ENCODE results near the gene NPL. TPM values are rescaled to one million over a fixed set of nuclear protein-coding genes. Genes with fewer than 3 reads are reported as not detected.

NPL gene
- total and polyA plus RNA-seq, 2 donors (not counting 3 experiments of a cell fraction or from before 2014, with no cell fraction given) = 0.14 to 0.75 TPM

- Histone ChIP-seq H3K27me3 (ENCODE audit: control insufficient read depth in 2 of 2, insufficient read depth in 2 of 2, low read length in 2 of 2) (no peaks in the 10 kb centered on the region), H3K9ac (replicated peaks; ENCODE audit: extremely low read depth, insufficient read depth, low read length) (no peak overlapping the region), H3K9me1 (replicated peaks; ENCODE audit: control insufficient read depth, extremely low read depth, insufficient read depth, low read length) (no peaks in the 10 kb centered on the region), H3K36me3 (ENCODE audit: control insufficient read depth in 2 of 2, extremely low read depth in 1 of 2, insufficient read depth in 2 of 2, low read length in 2 of 2) (no peaks in the 10 kb centered on the region), H3K27ac (ENCODE audit: insufficient read depth, low read depth, low read length) (no peak overlapping the region), H3K4me3 (replicated peaks in 1 of 3; ENCODE audit: insufficient read depth in 1 of 3, low read depth in 1 of 3, low read length in 3 of 3) (no peak overlapping the region), H4K20me1 (replicated peaks; ENCODE audit: control insufficient read depth, extremely low read depth, insufficient read depth, low read length) (no peaks in the 10 kb centered on the region), H2AFZ (ENCODE audit: low read depth, low read length) (no peak overlapping the region), H3K79me2 (ENCODE audit: control insufficient read depth, insufficient read depth, low read length) (no peaks in the 10 kb centered on the region), H3K9me3 (replicated peaks; ENCODE audit: control insufficient read depth, insufficient read depth, low read length) (no peaks in the 10 kb centered on the region), H3K4me2 (ENCODE audit: insufficient read depth, low read length) (no peak overlapping the region), H3K4me1 (ENCODE audit: control insufficient read depth, extremely low read depth, insufficient read depth, low read length) (no peaks in the 10 kb centered on the region)
- FAIRE-seq = no peak
- no peak for DNase-seq (ENCODE audit: low read depth, low spot score)
- no TSS peak for BruUV-seq (replicated peaks)
- ChIA-PET CTCF (no interaction called here), POLR2A (no interaction called here)
- TF ChIP-seq POLR2A (IDR thresholded peaks at IDR 0.05; ENCODE audit: low read depth, low read length) (no peak), EZH2 (IDR thresholded peaks at IDR 0.05; ENCODE audit: borderline replicate concordance, low read depth, low read length, severe bottlenecking) (no peak), CTCF (IDR thresholded peaks at IDR 0.05; ENCODE audit: extremely low read depth in 1 of 2, insufficient read depth in 1 of 2, low read depth in 1 of 2, low read length in 2 of 2) (no peak), POLR2AphosphoS5 (IDR thresholded peaks at IDR 0.05; ENCODE audit: insufficient read depth, low read depth, low read length) (no peak), MAX (IDR thresholded peaks at IDR 0.05; ENCODE audit: insufficient read depth, insufficient read length) (no peak), MYC (IDR thresholded peaks at IDR 0.05; ENCODE audit: low read depth, low read length) (no peak), FOS (IDR thresholded peaks at IDR 0.05; ENCODE audit: borderline replicate concordance, insufficient read depth, low read length) (no peak), JUN (IDR thresholded peaks at IDR 0.05; ENCODE audit: borderline replicate concordance, insufficient read depth, insufficient read length, low read depth) (no peak), GATA2 (IDR thresholded peaks at IDR 0.05; ENCODE audit: insufficient read depth, insufficient read length, low read depth, low read length) (no peak)
- dilution Hi-C loops (cut with MboI; ENCODE audit: extremely low pct_ligation_motif_present, low sequenced_read_pairs) (no loop called here), intact Hi-C loops (cut with micrococcal nuclease) (no loop called here)
Measured at GRCh38 chr1:182803846-182804245, 14.3 kb downstream of the NPL start.
